ENCODE data around the gene DEGS2.

The DEGS2 gene

DNA sequence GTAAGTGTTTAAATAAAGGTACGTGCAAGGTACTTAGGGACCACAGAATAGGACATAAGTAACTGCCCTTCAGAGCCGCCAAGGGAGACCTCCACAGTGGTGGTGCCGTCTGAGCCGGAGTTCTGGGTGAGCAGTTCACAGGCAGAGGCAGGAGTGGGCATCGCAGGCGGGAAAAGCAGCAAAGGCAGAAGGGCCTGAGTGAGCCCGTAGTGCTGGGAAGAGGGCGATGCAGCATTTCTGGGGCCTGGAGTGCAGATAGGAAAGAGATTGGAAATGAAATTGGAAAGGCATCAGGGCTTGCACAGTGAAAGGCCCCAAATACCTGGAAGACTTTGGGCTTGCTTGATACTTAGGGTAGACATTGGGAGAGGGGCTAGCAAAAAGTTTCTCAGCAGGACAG, 61.3 kb downstream of the DEGS2 start:
- H3K4me3 ChIP-seq (ENCODE audit: low read depth, low read length) = no peak overlapping the region
- no peak for DNase-seq
- H3K27me3 ChIP-seq = no peaks in the 10 kb centered on the region
- TF ChIP-seq, protein P1, sequence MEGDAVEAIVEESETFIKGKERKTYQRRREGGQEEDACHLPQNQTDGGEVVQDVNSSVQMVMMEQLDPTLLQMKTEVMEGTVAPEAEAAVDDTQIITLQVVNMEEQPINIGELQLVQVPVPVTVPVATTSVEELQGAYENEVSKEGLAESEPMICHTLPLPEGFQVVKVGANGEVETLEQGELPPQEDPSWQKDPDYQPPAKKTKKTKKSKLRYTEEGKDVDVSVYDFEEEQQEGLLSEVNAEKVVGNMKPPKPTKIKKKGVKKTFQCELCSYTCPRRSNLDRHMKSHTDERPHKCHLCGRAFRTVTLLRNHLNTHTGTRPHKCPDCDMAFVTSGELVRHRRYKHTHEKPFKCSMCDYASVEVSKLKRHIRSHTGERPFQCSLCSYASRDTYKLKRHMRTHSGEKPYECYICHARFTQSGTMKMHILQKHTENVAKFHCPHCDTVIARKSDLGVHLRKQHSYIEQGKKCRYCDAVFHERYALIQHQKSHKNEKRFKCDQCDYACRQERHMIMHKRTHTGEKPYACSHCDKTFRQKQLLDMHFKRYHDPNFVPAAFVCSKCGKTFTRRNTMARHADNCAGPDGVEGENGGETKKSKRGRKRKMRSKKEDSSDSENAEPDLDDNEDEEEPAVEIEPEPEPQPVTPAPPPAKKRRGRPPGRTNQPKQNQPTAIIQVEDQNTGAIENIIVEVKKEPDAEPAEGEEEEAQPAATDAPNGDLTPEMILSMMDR (IDR thresholded peaks at IDR 0.05; ENCODE audit: low read depth, low read length) = no peak
- no peaks in the 10 kb centered on the region; the same call in 1 of the 2 replicates for H3K36me3 ChIP-seq
- H3K9me3 ChIP-seq = no peaks in the 10 kb centered on the region
- H3K4me1 ChIP-seq = peaks cover 3% of the 10 kb centered on the region; the same call in 1 of the 2 replicates

DNA sequence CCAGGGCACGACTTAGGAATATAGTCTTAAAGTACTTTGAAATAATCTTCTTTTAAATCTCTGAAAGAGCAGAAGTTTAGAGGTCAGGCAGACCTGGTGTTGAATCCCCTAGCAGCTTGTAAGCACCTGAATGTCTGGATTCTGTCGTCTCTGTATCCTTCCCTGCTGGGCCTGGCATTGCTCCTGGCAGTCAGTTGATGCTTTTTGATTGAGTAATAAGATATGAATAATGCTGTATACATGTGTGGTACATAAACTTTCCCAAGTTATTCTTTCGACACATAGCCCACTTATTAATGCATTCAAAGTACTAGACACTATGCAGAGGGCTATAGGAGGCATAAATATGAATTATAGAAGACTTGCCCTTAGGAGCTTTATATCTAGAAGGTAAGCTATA, 62.8 kb downstream of the DEGS2 start:
- no peak for DNase-seq
- no peak overlapping the region for H3K4me3 ChIP-seq (ENCODE audit: low read depth, low read length)
- H3K4me1 ChIP-seq = peaks cover 3% of the 10 kb centered on the region; the same call in 1 of the 2 replicates
- H3K36me3 ChIP-seq = peaks cover 12% of the 10 kb centered on the region
- no peaks in the 10 kb centered on the region for H3K27me3 ChIP-seq
- TF ChIP-seq, protein P1 (IDR thresholded peaks at IDR 0.05; ENCODE audit: low read depth, low read length) = no peak
- no peaks in the 10 kb centered on the region for H3K9me3 ChIP-seq

Data from BE2C (cell line).